NCI-H2107 treated with DMSO at 0.1 percent for 48 hours (cell line): ENCODE measurements around the gene MTHFD1L.
"Not testable (repeated sequence)": the region's sequence is repeated elsewhere in the genome, so short reads cannot be mapped to it uniquely, and the experiment has no call there.

Experiments used
- DNase-seq: peaks from one replicate; lab custom pipeline; 2025; ENCODE audit not compliant: unreplicated experiment; lab: John Stamatoyannopoulos, UW

The MTHFD1L gene

DNA sequence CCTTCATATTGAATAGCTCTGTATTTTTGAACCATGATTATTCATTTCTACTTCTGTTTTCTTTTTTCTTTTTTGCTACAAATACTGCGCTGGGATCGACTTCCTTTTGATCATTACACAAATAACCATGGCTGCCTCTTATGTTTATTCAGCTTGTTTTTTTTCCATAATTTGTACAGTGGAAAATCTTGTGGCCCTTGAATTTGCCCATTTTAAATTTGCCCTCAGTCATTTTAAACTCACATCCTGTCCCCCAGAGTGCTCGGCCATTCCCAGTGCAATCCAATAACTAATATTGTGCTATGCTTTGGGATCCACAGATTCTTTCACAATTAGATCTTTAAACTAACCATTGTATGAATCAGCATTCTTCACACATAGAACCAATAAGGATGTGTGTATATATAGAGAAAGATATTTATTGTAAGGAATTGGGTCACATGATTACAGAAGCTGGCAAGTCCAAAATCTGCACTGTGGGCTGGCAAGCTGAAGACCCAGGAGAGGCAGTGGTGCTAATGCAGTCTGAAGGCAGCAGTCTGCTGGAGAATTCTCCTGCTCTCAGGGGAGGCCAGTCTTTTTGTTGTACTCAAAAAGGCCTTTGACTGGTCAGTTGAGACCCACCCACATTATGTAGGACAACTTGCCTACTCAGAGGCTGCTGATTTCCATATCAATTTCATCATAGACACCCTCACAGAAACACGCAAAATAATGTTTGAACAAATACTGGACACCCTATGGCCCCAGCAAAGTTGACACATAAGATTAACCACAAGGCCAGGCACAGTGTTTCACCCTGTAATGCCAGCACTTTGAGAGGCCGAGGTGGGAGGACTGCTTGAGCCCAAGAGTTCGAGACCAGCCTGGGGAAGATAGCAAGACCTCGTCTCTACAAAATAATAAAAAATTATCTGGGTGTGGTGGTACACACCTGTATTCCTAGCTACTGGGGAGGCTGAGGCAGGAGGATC, 147.1 kb downstream of the MTHFD1L start:
- DNase-seq = no peak

DNA sequence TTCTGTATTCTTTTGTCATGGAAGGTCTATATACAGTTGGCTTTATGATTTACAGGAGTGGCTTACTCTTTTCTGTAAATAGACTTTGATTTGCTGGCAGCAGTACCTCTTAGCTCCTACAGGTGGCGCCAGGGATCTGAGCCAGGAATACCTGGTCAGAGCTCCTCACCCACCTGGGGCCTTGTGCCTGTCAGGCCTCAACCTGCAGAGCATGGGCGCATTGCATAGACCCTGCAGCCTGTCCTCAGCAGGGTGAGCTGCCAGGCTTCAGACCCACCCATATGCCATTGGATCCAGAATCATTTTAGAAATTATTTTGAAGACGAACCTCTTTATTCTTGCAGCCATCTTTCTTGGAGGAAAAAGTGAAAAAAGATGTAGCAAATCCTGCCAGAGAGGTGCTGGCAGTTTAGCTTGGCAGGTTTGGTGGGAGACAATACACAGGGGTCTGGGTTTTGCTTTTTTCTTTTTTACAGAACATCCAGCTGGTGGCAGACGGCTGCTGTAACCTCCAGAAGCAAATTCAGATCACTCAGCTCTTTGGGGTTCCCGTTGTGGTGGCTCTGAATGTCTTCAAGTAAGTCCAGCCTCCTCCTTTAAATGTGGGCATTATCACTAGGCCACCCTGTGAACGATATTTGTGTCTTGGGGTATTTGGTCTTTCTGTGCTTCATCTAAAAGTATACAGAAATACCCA, 149.1 kb downstream of the MTHFD1L start:
- DNase-seq = peak; percentile 76

DNA sequence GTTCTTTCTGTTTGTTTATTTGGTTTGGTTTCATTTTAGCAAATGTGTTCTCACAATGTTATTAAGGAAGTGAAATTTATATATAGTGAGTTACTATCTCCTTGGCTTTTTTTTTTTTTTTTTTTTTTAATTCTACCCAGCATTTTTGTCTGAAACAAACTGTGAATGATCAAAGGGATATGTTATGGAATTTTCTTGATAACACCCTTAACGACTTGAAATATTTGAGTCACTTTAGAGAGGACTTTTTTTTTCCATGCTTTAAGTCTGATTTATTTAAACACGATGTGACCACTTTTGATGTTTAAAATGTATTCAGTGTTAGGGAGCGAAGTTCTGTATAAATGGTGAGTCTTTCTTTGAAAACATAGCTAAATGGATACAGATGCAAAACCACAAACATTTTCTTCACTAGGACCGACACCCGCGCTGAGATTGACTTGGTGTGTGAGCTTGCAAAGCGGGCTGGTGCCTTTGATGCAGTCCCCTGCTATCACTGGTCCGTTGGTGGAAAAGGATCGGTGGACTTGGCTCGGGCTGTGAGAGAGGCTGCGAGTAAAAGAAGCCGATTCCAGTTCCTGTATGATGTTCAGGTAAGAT, 149.7 kb downstream of the MTHFD1L start:
- DNase-seq = no peak

DNA sequence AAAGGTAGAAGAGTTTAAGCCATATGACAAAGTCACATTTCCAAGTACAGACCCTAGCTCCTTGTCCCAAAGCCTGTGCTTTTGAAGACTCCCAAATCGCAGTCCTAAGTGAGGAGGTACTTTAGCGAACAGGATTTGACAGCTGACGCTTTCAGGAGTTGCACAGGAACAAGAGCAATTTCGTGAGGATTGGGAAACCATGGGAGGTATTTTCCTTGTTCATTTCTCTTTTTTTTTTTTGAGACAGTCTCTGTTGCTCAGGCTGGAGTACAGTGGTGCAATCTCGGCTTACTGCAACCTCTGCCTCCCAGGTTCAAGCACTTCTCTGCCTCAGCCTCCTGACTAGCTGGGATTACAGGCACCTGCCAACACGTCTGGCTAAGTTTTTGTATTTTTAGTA, 150.6 kb downstream of the MTHFD1L start:
- no peak for DNase-seq

DNA sequence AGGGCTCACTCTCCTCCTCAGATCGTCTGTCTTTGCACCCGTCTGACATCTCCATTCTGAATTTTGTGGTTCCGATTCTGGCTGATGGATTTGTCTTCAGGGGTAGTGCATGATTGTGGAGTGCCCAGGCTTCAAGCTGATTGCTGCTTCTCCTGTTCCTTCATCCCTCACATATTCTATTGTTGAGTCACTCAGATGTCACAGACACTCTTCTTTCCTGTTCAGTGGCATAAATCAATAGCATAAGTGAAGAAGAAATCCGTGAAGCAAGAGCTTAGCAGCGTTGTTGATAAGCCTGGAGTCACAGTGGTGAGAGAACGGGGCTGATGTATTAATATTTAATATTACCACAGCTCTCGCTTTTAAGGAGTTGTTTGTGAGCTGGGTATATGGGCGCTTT, 152.5 kb downstream of the MTHFD1L start:
- no peak for DNase-seq

DNA sequence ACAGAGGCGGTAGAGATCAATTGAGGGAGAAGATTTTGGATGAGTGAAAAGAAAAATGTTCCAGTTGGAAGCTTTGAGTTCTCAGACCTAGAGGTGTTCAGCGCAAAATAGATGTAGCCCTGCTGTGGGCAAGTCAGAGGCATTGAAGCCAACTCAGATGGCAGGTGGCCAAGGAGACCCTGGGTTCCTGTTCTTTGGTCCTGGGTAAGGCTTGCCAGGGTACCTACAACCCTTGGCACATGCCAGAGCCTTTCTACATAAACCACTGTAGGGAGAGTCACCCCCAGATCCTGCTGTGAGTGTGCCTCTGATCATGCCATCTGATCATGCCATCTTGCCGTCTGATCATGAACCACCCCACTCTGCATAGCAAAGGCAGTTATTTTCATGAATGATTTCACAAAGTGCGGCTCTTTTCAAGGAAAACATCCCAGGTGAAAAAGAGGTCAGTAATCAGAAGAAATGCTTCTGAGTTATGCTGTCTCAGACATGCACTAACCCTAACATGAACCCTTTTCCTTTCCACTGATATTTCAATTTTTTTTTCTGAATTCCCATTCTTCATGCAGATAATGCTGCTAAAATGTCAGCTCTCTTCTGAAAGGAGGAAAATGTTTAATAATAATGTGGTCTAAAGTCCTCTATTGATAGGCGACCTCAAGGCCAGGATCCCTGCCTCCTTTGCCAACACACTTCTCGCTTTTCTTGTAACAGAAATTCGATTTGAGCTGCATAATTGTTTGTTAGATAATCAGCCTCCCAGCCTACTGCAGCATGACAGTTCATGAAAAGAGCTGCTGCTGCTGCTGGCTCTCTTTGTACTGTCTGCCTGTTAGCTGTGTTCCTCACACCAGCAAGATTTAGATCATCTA, 153.6 kb downstream of the MTHFD1L start:
- no peak for DNase-seq

DNA sequence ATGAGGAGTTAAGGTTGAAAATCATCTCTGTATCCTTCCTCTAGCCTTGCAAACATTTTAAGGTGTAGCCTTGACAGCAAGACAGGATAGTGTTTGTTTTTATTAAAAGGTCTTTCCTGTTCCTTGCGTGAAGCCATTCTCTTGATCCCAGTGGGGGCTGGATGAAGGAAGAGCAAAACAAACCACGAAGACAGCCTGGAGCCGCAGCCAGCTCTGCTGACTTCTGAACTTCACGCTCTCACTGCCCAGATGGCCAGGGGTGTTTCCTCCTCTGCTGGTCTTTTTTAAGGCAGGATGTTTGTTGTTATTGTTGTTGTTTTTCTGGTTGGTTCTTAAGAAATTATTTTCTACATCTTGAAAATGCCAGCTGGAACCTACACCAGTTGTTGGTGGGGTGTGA, 156.4 kb downstream of the MTHFD1L start:
- DNase-seq = no peak

DNA sequence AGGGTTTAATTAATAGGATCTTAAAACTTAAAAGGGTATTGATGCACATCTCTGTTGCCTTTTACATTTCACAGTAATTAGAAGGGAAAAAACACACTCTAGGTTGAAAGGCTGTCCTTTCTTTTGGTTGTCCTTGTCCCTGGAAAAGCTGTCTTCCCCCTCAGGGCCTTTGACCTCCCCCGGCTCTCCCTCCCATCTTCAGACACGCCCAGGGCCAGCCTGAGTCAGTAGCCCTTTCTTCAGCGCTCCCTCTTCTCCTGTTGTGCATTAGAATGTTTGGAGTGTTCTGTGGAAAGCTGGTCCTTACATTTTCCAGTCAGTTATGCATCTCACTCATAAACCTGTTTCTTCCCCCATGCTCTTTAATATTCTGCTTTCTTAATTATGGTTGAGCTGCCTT, 157.0 kb downstream of the MTHFD1L start:
- DNase-seq = no peak

DNA sequence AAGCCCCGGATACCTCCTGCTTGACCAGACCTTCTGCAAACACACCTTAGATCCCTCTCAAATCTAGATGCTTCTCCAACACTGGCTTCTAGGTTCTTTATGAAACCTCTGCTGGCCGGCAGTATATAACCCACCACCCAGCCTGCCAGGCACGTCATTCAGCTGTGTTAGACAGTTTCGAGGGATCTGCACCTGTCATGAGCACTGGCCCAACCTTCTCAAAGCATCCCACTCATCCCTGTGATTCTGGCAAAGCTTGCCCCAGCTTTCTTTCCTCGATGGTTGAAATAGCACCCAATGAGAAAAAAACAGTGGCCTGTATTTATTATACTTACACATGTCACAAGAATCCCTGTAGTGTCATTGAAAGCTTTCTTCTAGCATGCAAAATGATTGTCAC, 157.8 kb downstream of the MTHFD1L start:
- DNase-seq = no peak

DNA sequence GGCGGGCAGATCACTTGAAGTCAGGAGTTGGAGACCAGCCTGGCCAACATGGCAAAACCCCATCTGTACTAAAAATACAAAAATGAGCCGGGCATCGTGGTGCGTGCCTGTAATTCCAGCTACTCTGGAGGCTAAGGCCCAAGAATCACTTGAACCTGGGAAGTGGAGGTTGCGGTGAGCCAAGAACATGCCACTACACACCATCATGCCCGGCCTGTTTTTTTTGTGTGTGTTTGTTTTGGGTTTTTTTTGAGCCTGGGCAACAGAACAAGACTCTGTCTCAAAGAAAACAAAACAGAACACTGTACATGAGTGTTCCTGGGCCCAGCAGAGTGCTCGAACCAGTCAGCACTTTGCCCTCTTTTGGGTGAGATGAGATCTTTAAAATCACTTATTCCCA, 159.1 kb downstream of the MTHFD1L start:
- DNase-seq = no peak

DNA sequence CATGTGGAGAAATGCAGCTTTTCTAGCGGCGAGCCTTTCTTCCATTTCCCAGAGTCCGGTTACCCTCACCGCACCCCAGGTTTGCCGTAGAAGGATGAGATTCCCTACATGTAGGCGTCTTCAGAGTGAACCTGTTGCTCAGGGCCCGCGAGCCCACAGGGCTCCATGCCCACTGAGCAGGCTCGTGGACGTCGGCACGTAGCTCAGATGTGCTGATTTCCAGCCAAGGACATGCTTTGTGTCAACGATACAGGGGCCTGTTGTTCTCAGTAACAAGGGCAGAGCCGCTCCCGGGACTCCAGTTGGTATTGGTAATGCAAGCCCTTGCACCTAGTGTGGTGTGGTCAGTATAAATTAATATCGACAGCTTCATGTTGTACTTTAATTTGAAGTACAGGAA, 159.6 kb downstream of the MTHFD1L start:
- no peak for DNase-seq

DNA sequence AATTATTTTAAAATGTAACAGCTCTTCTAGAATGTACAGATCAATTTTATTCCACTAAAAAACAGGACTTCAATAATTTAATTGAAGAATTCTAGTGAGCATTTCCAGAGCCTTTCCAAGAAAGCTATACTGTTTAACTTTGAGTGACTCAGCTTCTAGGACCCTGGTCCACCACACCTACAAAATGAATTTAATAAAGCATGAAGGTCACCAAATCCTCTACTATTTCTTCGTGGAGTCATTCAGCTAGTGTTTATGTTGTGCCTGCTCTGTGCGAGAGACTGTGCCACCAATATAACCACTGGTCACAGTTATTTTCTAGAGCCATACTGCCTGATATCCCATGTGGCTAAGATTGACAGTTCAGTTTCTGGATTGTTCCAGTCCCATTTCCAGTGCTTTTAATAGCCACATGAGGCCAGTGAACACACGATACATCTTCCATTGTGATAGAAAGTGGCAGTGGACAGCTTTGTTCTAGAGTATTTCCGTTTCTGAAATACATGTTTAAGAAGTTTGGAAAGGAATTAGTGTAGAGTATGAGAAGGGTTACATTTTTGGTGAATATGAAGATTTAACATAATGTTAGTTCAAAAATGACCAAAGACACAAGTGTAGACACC, 160.7 kb downstream of the MTHFD1L start:
- no peak for DNase-seq

DNA sequence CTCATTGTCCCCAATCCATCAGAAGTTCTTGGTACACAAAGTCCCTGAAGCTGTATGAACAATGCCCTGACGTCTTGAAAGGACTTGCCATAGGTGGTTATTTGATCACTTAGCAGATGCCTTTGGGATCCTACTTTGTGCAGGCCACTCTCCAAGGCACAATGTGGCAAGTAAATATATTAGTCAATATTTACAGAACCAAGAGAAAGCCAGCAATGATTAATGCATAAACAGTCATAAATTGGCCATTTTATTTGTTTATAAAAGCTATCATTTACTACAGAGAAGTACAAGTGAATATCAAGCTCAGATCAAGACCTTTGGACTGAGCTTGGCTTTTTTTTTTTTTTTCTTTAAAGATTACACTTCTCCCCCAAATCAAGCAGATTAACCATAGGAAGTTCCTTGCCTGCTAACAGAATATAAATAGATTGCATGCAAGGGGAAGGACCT, 161.8 kb downstream of the MTHFD1L start:
- no peak for DNase-seq

DNA sequence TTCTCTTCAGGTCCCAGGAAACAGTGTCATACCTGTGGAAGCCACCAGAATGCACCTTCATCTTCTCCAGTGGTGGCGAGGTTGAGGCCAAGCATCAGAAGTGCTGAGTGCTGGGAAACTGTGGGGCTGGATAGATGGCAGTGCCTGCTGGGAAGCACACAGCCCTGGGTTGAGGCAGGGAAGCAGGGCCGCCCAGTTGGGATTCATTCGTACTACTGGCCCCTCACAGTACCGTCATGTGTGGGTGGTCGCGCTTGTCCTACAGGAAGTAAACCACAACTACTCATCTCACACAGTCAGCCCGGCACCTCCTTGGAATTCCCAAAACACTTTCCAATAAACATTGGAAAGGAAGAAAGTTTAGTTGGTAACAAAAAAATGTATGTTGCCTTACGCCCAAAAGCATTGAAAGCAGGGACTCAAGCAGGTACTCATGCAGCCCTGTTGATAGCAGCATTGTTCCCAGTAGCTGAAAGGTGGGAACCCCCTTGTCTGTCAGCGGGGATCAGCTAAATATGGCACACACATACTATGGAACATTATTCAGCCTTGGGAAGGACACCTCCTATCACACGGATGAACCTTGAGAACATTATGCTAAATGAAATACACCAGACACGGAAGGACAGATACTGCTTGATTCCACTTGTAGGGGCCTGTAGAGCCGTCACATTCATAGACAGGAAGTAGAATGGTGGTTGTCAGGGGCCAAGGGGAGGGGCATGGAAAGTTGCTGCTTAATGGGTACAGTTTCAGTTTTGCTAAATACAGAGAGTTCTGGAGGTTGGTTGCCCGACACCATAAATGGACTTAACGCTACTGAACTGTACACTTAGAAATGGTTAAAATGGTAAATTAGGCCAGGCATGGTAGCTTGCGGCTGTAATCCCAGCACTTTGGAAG, 162.7 kb downstream of the MTHFD1L start:
- DNase-seq = no peak

DNA sequence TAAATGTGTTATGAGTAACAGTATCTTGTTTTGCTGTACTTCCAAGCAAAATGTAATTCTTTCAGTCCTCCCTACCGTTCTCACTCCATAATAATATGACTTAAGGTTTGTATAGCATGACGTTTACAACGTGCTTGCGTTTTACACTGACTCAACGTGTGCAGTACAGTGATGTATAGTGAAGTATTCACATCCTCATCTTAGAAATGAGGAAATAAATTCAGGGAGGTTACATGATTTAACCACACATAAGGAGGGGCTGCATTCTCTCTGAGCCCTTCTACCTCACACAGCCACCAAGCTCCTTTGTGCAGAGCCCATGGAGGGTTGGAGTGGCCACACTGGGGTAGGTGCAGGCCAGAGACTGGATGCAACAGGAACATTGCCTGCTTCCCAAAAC, 164.5 kb downstream of the MTHFD1L start:
- DNase-seq = no peak

DNA sequence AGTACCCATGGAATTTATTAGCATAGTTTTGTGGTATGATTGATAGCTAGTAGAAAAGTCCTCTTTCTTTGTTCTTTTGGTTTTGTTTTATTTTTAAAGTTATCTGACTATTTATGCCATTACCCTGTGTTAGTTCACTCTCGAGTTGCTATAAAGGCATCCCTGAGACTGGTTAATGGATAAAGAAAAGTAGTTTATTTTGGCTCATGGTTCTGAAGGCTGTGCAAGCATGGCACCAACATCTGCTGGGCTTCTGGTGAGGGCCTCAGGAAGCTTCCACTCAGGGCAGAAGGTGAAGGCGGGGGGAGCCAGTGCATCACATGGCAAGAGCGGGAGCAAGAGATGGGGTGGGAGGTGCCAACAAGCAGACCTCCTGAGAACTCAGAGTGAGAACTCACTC, 166.5 kb downstream of the MTHFD1L start:
- DNase-seq = no peak

DNA sequence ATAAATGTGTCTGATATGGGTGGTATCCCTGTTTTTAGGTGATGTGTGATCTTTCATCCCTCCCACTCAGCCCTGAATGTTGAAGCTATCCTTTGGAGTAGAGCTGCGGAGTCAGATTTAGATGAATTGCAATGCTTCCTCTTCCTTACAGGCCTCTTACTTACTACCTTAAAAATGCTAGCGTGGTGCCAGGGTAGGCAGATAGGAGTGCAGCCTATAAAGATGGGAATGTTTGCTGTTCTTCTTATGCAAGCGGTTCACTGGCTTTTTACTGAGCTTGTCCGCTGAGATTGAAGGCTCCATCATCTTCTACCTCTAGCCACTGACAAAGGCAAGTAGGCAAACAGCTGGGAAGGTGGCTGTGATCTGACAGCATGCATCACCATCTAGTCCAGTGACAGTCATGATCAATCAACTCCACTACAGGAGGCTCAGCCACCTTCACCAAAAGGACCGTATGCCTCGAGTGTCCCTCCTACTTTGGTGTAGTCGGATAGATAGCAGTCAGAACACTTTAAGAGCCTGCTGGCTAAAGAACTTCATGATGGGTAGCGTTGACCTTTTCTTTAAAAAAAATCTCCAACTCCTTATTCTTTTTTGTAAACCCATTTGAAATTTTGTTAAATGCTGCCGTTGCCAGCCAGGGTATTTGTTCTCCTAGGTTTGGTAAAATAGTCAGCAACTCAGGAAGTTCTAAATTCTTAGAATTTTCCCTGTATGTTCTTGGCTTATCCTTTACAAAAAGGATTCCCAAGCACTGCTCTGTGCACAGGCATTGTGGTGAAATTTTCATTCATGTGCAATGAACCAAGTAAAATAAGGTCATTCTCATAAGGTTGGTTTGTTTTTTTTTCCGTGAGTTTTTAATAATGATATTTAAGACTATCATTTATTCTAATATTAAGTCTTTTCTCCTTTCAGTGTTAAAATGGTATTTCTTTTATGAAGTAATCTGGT, 169.6 kb downstream of the MTHFD1L start:
- DNase-seq = no peak

DNA sequence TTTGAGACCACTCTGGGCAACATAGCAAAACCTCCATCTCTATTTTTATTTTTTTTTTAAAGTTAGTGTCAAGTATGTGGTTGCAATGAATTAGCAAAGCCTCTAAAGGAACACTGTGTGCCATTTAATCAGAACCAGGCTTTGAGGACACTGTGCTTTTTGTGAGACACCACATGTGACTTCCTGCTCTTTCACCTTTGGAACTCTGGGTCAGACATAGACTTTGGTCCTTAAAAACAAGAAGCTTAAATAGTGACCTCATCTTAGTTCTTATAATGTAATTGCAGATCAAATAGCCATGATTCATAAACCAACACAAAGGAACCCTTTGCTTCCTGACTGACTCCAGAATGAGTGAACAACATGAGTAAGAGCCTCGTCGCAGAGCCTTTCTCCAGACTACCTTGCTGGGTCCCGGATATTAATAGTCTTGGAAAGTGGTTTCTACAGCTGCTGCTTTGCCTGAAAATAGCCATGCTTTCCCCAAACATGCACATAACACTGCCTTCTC, 170.8 kb downstream of the MTHFD1L start:
- DNase-seq = not testable (repeated sequence)
